WERI-Rb-1 (cell line): ENCODE measurements around the gene SCN2B.

Experiments used
- DNase-seq: peaks from one replicate; pipeline ENCODE4 v3.0.0-alpha.2; 2020
- H3K27ac ChIP-seq: fragments of 250-450 bp; sonication (Bioruptor Pico); 2 replicates; pipeline ENCODE4 v1.5.1; 2020; ENCODE audit warnings: mild to moderate bottlenecking, moderate library complexity
- H3K27me3 ChIP-seq: fragments of 250-450 bp; sonication (Bioruptor Pico); 2 replicates; pipeline ENCODE4 v1.5.1; 2021; ENCODE audit warnings: mild to moderate bottlenecking, low read depth, moderate library complexity; ENCODE audit not compliant: insufficient read depth, severe bottlenecking
- H3K36me3 ChIP-seq: fragments of 250-450 bp; sonication (Bioruptor Pico); 2 replicates; pipeline ENCODE4 v1.5.1; 2020; ENCODE audit warnings: mild to moderate bottlenecking, moderate library complexity
- H3K4me3 ChIP-seq: 2 replicates; pipeline ENCODE4 v1.5.1; 2011; ENCODE audit warnings: low read depth, mild to moderate bottlenecking, control low read depth, low read length
- H3K9me3 ChIP-seq: fragments of 250-450 bp; sonication (Bioruptor Pico); 2 replicates; pipeline ENCODE4 v1.5.1; 2021; ENCODE audit warnings: mild to moderate bottlenecking, moderate library complexity; ENCODE audit not compliant: severe bottlenecking
- CTCF ChIP-seq: IDR thresholded peaks from 2 replicates; pipeline ENCODE4 v1.5.1; 2011; ENCODE audit warnings: low read depth, mild to moderate bottlenecking, control low read depth, inconsistent platforms, low read length

Gene SCN2B

GRCh38 chr11:118170231-118170630 is 6.2 kb downstream of the SCN2B start:
- Histone ChIP-seq H3K27me3 (no peaks in the 10 kb centered on the region), H3K9me3 (no peaks in the 10 kb centered on the region), H3K4me3 (no peak overlapping the region), H3K36me3 (no peaks in the 10 kb centered on the region), H3K27ac (no peak overlapping the region)
- DNase-seq = no peak
- no peak for TF ChIP-seq CTCF

- DNase-seq = no peak
- H3K27me3 ChIP-seq = no peaks in the 10 kb centered on the region
Observed at GRCh38 chr11:118169300-118170140, 6.9 kb downstream of the SCN2B start.

GRCh38 chr11:118168751-118169150 is 7.7 kb downstream of the SCN2B start:
- H3K27me3 ChIP-seq = no peaks in the 10 kb centered on the region
- H3K9me3 ChIP-seq = no peaks in the 10 kb centered on the region
- no peak overlapping the region for H3K4me3 ChIP-seq
- no peaks in the 10 kb centered on the region for H3K36me3 ChIP-seq
- TF ChIP-seq CTCF = no peak
- no peak overlapping the region for H3K27ac ChIP-seq
- DNase-seq = no peak

More at GRCh38 chr11:118169300-118170140, 6.9 kb downstream of the SCN2B start:
- no peaks in the 10 kb centered on the region for H3K9me3 ChIP-seq
- H3K27ac ChIP-seq = no peak overlapping the region
- TF ChIP-seq CTCF = no peak
- H3K36me3 ChIP-seq = no peaks in the 10 kb centered on the region
- no peak overlapping the region for H3K4me3 ChIP-seq

- Histone ChIP-seq H3K9me3 (no peaks in the 10 kb centered on the region), H3K27ac (no peak overlapping the region), H3K27me3 (no peaks in the 10 kb centered on the region), H3K4me3 (no peak overlapping the region), H3K36me3 (no peaks in the 10 kb centered on the region)
- DNase-seq = no peak
- TF ChIP-seq CTCF = no peak
Observed at GRCh38 chr11:118168316-118168715, 8.1 kb downstream of the SCN2B start.

GRCh38 chr11:118167906-118168305 is 8.5 kb downstream of the SCN2B start:
- H3K9me3 ChIP-seq = no peaks in the 10 kb centered on the region
- no peaks in the 10 kb centered on the region for H3K36me3 ChIP-seq
- DNase-seq = no peak
- no peak overlapping the region for H3K27ac ChIP-seq
- TF ChIP-seq CTCF = no peak
- no peak overlapping the region for H3K4me3 ChIP-seq
- H3K27me3 ChIP-seq = no peaks in the 10 kb centered on the region

- no peak for TF ChIP-seq CTCF
- Histone ChIP-seq H3K27ac (no peak overlapping the region), H3K4me3 (no peak overlapping the region), H3K9me3 (no peaks in the 10 kb centered on the region), H3K36me3 (no peaks in the 10 kb centered on the region), H3K27me3 (no peaks in the 10 kb centered on the region)
- DNase-seq = no peak
Observed at GRCh38 chr11:118167253-118167652, 9.2 kb downstream of the SCN2B start.
